GM12878 (cell line): ENCODE data around the gene C16orf87. TPM values are rescaled to one million over a fixed set of nuclear protein-coding genes. Genes with fewer than 3 reads are reported as not detected.

Experiments
- CBX5 ChIP-seq: sonication (generic); IDR thresholded peaks from 2 replicates; pipeline ENCODE4 v1.6.1; 2016; ENCODE audit warnings: low read depth, moderate library complexity, mild to moderate bottlenecking, inconsistent platforms
- FOXM1 ChIP-seq: IDR thresholded peaks from 2 replicates; pipeline ENCODE4 v1.6.1; 2012; ENCODE audit warnings: low read depth, mild to moderate bottlenecking, inconsistent platforms, low read length, moderate library complexity
- NFYB ChIP-seq: IDR thresholded peaks from 2 replicates; pipeline ENCODE4 v1.6.1; 2011; ENCODE audit warnings: low read depth, mild to moderate bottlenecking, low read length, improper control_type of control experiment, moderate library complexity; ENCODE audit not compliant: insufficient read depth
- POLR2AphosphoS5 ChIP-seq: IDR thresholded peaks from 2 replicates; pipeline ENCODE4 v1.6.1; 2011; ENCODE audit warnings: mild to moderate bottlenecking, low read length, inconsistent platforms
- SIX5 ChIP-seq: IDR thresholded peaks from 2 replicates; pipeline ENCODE4 v1.6.1; 2011; ENCODE audit warnings: mild to moderate bottlenecking, low read depth, low read length, moderate library complexity; ENCODE audit not compliant: severe bottlenecking
- SRF ChIP-seq, 2 experiments: IDR thresholded peaks; 2 replicates each; pipeline ENCODE4 v1.6.1; 2011; ENCODE audit warnings: low read depth in 2 of 2, low read length in 2 of 2, mild to moderate bottlenecking in 1 of 2, moderate library complexity in 1 of 2
- SUZ12 ChIP-seq: fragments of 200-600 bp; sonication (generic); IDR thresholded peaks from one replicate; pipeline ENCODE4 v1.6.1; 2018; ENCODE audit warnings: antibody characterized with exemption, mild to moderate bottlenecking; ENCODE audit not compliant: unreplicated experiment
- ZBTB40 ChIP-seq: fragments of 450-650 bp; IDR thresholded peaks from 2 replicates; pipeline ENCODE4 v1.6.1; 2016; ENCODE audit warnings: mild to moderate bottlenecking, moderate library complexity, borderline replicate concordance
- polyA plus RNA-seq, 11 experiments: library from polyadenylated mRNA; depleted of rRNA in 4 of 11; unstranded in 6 of 11; stranded (reverse) in 5 of 11; fragments of >200 nt; fragmentation: Nextera tagmentation in 4 of 11; fragmentation: Illumina TruSeq in 1 of 11; extraction: Ambion mirVana in 4 of 11; extraction: Trizol in 1 of 11; gene quantifications; 1 replicate in 1 of 11; 2 replicates in 10 of 11; pipeline versions ENCODE4 v1.2.1 to v1.2.3, GENCODE V29; 2011 to 2016; ENCODE audit warnings: inconsistent platforms in 2 of 11, missing spikeins in 2 of 11, low read depth in 1 of 11
- total RNA-seq, 4 experiments: library from RNA; depleted of rRNA in 3 of 4; stranded (reverse); fragments of >200 nt in 3 of 4; fragmentation: Illumina TruSeq in 1 of 4; extraction: Trizol in 1 of 4; gene quantifications; 2 replicates each; pipeline versions ENCODE4 v1.2.1 to v1.2.3, GENCODE V29; 2013 to 2021
- TF ChIP-seq, protein P1 (sequence below): fragments of 450-650 bp; IDR thresholded peaks from 2 replicates; pipeline ENCODE4 v1.6.1; 2017; ENCODE audit warnings: mild to moderate bottlenecking, low read depth, inconsistent platforms; ENCODE audit not compliant: poor library complexity, severe bottlenecking

Gene C16orf87
- total and polyA plus RNA-seq, 10 of the 15 experiments (the other 5 are each of a cell fraction or from before 2014, with no cell fraction given) = 18.4 to 72.6 (median 31.0) TPM

DNA sequence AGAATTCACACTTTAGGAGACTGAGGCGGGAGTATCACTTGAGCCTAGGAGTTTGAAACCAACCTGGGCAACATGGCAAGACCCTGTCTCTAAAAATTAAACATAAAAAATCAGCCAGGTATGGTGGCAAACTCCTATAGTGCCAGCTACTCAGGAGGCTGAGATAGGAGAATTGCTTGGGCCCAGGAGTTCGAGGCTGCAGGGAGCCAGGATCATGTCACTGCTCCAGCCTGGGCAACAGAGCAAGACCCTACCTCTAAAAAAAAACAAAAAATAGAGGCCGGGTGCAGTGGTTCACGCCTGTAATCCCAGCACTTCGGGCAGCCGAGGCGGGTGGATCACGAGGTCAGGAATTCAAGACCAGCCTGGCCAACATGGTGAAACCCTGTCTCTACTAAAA lies 44.3 kb upstream of the C16orf87 start (continued):
- TF ChIP-seq ZBTB40 (no peak), CBX5 (no peak), FOXM1 (no peak), SIX5 (no peak), SRF (IDR thresholded peaks at IDR 0.05; ENCODE audit: low read depth in 2 of 2, low read length in 2 of 2) (no peak), POLR2AphosphoS5 (no peak), SUZ12 (no peak), NFYB (no peak)
- TF ChIP-seq, protein P1, sequence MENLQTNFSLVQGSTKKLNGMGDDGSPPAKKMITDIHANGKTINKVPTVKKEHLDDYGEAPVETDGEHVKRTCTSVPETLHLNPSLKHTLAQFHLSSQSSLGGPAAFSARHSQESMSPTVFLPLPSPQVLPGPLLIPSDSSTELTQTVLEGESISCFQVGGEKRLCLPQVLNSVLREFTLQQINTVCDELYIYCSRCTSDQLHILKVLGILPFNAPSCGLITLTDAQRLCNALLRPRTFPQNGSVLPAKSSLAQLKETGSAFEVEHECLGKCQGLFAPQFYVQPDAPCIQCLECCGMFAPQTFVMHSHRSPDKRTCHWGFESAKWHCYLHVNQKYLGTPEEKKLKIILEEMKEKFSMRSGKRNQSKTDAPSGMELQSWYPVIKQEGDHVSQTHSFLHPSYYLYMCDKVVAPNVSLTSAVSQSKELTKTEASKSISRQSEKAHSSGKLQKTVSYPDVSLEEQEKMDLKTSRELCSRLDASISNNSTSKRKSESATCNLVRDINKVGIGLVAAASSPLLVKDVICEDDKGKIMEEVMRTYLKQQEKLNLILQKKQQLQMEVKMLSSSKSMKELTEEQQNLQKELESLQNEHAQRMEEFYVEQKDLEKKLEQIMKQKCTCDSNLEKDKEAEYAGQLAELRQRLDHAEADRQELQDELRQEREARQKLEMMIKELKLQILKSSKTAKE = no peak
